GM21390 (cell line): ENCODE data around the gene ELFN1.

Source experiments
- ATAC-seq: cut with Tn5 transposase; IDR thresholded peaks from one replicate; pipeline ENCODE4 v1.9.1; 2021; ENCODE audit not compliant: unreplicated experiment

ELFN1 gene

GRCh38 chr7:1669954-1670893 is at the start of gene ELFN1:
Gene ELFN1 (plus strand): TSS chr7:1670277. CDS start chr7:1744597, 74,320 bp downstream.
- ATAC-seq: no peak

DNA sequence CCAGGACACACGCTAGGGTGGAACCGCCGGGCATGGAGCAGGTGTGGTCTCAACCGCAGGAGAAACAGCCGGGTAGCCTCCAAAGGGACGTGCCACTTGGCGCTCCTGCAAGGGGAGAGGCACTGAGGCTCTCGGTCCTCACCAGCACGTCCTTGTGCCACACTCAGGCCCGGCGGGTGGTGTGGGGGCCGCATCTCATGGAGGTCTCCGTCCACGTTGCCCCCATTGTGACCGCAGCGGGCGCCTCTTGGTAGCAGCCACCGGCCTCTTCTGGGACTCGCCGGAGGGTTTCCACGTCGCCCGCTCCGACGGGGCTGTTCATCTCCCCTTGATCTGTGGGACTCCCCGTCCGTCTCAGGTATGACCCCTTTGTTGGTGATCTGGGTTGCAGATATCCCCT is 49.2 kb upstream of the ELFN1 start:
- no peak for ATAC-seq

DNA sequence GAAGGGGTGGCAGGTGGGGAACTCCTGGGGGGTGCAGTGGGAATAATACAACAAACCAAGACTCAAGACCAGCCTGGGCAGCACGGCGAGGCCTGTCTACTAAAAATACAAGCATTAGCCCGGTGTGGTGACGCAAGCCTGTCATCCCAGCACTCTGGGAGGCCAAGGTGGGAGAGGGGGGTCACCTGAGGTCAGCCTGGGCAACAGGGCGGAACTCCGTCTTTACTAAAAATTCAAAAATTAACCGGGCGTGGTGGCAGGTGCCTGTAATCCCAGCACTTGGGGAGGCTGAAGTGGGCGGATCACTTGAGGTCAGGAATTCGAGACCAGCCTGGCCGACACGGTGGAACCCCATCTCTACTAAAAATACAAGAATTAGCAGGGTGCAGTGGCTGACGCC is 48.4 kb upstream of the ELFN1 start:
- no peak for ATAC-seq

DNA sequence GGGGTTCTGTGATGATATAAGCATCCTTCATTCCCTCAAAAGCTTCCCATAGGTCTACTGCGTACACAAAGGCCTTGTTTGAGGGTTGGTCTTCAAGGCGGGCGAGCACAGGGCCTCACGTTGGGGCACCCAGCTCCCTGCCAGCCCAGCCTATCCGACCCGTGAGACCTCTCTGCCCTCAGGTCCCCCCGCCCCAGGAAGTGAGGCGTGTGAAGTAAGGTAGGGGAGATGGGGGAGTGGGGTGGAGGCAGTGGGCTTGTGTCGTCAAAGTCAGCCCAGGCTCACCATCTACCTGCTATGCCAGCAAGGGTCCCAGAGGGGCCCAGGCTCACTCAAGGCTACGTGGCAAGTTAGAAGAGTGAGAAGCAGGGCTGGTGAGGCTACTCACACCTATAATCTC is 47.6 kb upstream of the ELFN1 start:
- ATAC-seq: no peak

GRCh38 chr7:1623810-1624209 is 46.3 kb upstream of the ELFN1 start:
- no peak for ATAC-seq

DNA sequence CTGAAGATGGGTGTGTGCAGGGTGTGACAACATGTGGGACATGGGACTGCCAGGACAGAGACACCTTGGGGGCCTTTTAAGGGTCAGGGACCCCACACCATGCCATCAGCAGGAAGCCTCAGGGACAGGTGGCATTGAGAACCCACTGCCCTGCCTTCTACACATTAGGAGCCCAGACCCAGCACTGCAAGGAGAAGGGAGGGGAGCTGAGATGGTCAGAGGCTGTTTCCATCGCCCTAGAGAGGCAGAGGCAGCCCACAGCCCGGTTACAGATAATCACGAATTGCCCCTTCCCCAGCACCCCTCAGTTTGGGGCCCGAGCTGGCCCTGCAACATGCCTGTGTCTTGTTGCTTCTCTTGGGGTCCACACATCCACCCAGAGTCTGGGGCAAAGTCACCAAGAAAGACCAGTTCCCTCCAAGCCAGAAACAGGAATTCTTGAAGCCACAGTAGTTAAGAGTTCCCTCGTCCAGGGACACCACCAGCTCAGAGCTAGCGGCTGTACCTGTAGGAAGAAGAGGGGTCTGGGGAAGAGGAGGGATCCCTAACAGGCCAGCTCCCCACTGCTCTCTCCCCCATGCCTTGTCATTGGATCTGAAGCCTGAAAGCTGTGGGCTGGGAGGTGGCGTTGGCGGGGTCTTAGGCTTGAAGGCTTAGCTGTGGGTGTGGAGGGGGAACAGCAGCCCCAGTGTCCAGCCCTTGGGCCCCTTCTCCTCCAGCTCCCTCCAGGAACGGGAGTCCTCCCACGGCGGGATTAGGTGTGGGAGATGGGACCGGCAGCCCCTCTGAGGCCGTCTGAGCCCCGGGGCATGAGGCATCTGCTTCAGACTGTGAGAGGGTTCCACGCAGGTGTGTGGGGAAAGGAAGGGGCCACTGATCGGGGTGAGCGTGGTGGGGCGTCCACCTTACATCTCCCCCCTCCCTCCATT is 44.8 kb upstream of the ELFN1 start:
- ATAC-seq: no peak

DNA sequence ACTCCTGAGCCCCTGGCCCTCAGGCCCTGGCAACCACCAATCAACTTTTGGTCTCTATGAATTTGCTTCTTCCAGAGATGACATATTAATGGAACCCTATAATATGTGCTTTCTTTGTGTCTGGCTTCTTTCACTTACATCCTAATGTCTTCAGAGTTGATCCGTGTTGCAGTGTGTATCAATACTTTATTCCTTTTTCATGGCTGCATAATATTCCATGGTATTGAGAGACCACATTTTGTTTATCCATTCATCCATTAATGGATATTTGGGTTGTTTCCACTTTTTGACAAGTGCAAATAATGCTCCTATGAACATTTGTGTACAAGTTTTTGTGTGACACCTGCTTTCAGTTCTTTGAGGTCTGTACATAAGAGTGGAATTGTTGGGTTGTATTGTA is 43.3 kb upstream of the ELFN1 start:
- no peak for ATAC-seq

GRCh38 chr7:1630700-1631336 is 39.3 kb upstream of the ELFN1 start:
- ATAC-seq: no peak

GRCh38 chr7:1631678-1632077 is 38.4 kb upstream of the ELFN1 start:
- no peak for ATAC-seq

DNA sequence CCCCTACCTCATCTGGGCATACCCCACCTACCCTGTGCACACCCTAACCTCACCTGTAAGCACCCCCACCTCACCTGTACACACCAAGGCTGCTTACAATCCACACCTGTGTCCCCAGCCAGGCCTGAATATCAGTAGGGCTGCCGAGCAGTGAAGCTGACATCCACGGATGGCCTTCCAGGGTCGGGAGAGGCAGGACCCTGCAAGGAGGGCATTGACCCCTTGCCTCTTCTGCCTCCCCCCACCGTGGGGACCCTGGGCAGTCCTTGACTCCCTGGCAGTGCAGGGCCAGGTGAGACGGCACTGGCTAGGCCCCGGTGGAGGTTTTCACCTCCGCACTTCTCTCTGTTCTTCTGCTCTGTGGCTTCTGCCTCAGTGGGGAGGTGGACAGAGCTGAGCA is 37.6 kb upstream of the ELFN1 start:
- ATAC-seq: no peak

GRCh38 chr7:1632916-1633785 is 36.9 kb upstream of the ELFN1 start:
- ATAC-seq: no peak

DNA sequence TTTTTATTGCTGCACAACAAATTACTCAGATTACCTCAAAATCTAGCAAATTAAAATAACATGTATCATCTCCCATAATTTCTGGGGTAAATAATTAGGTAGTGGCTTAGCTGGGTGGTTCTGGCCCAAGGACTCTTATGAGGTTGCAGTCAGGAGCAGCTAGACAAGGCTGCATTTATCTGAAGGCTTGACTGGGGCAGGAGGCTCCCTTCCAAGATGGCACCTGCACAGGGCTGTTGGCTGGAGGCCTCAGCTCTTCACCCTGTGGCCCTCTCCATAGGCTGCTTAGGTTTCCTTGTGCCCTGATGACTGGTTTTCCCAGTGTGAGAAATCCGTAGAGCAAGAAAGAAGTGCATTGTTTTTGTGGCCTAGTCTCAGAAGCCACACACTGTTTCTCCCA is 34.7 kb upstream of the ELFN1 start:
- no peak for ATAC-seq

DNA sequence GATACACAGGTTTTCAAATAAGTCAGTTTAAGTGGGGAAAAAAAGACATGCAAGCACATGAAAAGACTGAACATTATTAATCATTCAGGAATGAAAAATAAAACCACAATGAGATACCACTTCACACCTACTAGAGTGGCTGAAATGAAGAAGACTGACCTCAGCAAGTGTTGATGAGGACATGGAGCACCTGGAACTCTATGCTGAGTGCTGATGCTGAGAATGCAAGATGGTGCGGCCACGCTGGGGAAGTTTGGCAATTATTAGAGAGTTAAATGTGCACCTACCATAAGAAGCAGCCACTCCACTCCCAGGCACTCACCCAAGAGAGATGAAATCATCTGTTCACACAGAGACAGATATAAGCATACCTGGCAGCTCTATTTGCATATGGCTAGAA is 32.9 kb upstream of the ELFN1 start:
- ATAC-seq: no peak

DNA sequence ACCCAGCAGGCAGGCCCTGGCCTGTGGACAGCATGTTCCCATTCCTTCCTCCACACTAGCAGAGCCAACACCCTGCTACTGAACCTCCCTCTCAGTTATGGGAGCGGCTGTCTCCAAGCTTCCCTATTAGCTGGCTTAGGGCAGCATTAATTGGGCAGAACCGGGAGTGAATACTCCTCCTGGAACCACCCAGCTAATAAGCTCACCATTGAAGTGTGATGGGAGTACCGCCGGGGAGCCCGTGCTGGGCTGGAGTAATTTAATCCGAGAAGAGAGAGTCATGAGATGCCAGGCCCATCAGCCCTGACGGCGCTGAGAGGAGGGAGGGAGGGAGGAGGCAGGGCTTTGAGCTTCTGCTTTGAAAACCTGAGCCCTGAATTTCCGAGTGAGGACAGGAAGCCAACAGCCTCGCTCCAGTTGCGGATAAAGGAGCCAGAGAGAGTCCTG is 31.8 kb upstream of the ELFN1 start:
- ATAC-seq: no peak

DNA sequence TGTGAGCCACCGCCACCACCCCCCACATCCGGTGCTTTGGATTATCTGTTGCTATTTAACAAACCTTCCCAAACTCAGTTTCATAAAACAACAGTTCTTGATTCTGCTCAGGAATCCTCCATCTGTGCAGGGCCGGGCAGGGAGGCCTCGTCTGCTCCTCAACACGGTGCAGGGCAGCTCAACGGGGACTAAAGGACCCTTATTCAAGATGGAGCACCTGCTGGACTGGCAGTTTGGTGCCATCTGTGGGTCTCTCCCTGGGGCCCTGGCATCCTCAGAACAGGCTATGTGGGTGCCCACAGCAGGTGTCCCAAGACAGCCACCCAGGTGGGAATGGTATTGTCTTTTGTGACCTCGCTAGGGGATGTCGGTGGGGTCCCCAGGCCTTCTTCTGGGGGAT is 31.0 kb upstream of the ELFN1 start:
- ATAC-seq: no peak

- ATAC-seq: no peak
Measured at GRCh38 chr7:1639532-1640175, 30.4 kb upstream of the ELFN1 start.

- no peak for ATAC-seq
Measured at GRCh38 chr7:1640376-1641172, 29.5 kb upstream of the ELFN1 start.

DNA sequence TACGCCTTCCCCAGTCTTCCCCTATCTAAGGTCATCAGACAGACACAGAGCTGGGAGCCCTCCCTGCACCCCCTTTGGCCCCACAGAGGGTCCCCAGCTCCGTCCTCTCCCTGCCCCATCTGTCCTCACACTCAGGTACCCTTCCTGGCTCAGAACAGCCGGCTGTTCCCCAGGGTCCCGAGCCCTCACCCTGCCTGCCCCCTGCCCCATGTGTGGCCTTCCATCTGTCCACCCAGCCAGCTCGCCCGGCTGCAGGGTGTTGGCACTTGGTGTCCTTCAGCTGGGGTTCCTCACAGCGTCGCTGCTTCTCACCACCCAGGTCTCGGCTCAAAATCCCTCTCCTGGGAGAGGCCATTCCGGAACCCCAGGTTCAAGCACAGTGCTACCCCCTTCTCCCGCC is 28.9 kb upstream of the ELFN1 start:
- no peak for ATAC-seq

DNA sequence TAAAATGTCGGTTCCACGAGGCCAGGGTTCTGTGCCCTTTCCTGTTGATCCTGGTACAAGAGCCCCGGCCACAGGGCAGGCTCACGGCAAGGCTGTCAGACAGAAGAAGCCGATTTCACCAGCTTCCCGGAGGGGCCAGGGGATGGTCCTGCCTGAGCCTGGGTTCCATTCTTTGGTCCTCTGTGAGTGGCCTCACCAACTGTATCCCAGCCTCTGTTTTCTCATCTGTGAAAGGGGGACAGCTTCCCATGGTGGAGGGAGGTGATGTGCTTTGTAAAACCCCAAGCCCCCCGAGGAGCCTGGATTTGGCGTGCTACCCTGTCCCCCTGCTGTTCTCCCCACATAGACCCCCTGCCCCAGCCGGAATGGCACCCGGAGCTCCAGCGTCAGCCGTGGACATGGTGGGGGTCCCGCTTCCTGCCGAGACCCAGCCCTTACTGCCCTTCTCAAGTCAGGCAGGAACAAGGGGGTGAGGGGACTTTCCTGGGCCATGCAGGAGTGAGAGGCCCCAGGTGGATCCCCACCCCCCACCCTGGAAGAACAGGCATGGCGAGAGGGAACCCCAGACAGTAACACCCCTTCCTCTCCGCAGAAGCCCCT is 28.3 kb upstream of the ELFN1 start:
- no peak for ATAC-seq
